Type B pancreatic cell (in vitro differentiated cells): ENCODE results near the gene GAREM2. TPM values are rescaled to one million over a fixed set of nuclear protein-coding genes. Genes with fewer than 3 reads are reported as not detected.

Experiments
- DNase-seq: peaks from one replicate; pipeline ENCODE4 v3.0.0; 2021; ENCODE audit warnings: mixed read lengths; ENCODE audit not compliant: unreplicated experiment; ENCODE audit errors: extremely low spot score
- H3K27ac Mint-ChIP-seq: 2 replicates; pipeline ENCODE4 v1.8.0; 2021; ENCODE audit warnings: mild to moderate bottlenecking, mixed read lengths
- H3K27me3 Mint-ChIP-seq: 2 replicates; pipeline ENCODE4 v1.8.0; 2021; ENCODE audit warnings: mixed read lengths
- H3K36me3 Mint-ChIP-seq: 2 replicates; pipeline ENCODE4 v1.8.0; 2021; ENCODE audit warnings: mixed read lengths
- H3K4me1 Mint-ChIP-seq: one replicate; pipeline ENCODE4 v1.8.0; 2021; ENCODE audit warnings: mixed read lengths; ENCODE audit not compliant: unreplicated experiment
- H3K4me3 Mint-ChIP-seq: 2 replicates; pipeline ENCODE4 v1.8.0; 2021; ENCODE audit warnings: mild to moderate bottlenecking, mixed read lengths
- H3K9me3 Mint-ChIP-seq: 2 replicates; pipeline ENCODE4 v1.8.0; 2021; ENCODE audit warnings: mixed read lengths
- CTCF ChIP-seq: fragments of 200-600 bp; sonication (generic); conservative IDR thresholded peaks from 2 replicates; pipeline ENCODE4 v1.5.0; 2021; ENCODE audit warnings: antibody characterized with exemption, mild to moderate bottlenecking
- total RNA-seq: library from RNA; stranded (reverse); gene quantifications from 2 replicates; pipeline ENCODE4 v1.2.1, GENCODE V29; 2021; ENCODE audit warnings: low replicate concordance

Gene GAREM2
- total RNA-seq, 1 donor from 2014 or later, result 16.9 TPM

GRCh38 chr2:26190369-26190768 lies 17.5 kb downstream of the GAREM2 start:
- H3K27ac Mint-ChIP-seq, result no peak overlapping the region
- TF ChIP-seq CTCF, result no peak
- H3K36me3 Mint-ChIP-seq, result peaks cover 18% of the 10 kb centered on the region
- DNase-seq, result no peak
- peaks cover 6% of the 10 kb centered on the region for H3K4me1 Mint-ChIP-seq
- H3K4me3 Mint-ChIP-seq, result no peak overlapping the region
- H3K27me3 Mint-ChIP-seq, result peaks cover 2% of the 10 kb centered on the region
- H3K9me3 Mint-ChIP-seq, result no peaks in the 10 kb centered on the region

- peaks cover 14% of the 10 kb centered on the region for H3K4me1 Mint-ChIP-seq
- no peak for DNase-seq
- no peaks in the 10 kb centered on the region for H3K9me3 Mint-ChIP-seq
- no peaks in the 10 kb centered on the region for H3K27me3 Mint-ChIP-seq
- no peak for TF ChIP-seq CTCF
- no peak overlapping the region for H3K27ac Mint-ChIP-seq
- H3K4me3 Mint-ChIP-seq, result no peak overlapping the region
- peaks cover 23% of the 10 kb centered on the region for H3K36me3 Mint-ChIP-seq
Observed at GRCh38 chr2:26191316-26192159, 18.6 kb downstream of the GAREM2 start.

- DNase-seq, result no peak
- peaks cover 14% of the 10 kb centered on the region for H3K4me1 Mint-ChIP-seq
- H3K27ac Mint-ChIP-seq, result no peak overlapping the region
- H3K36me3 Mint-ChIP-seq, result peaks cover 38% of the 10 kb centered on the region
- no peak for TF ChIP-seq CTCF
- H3K27me3 Mint-ChIP-seq, result no peaks in the 10 kb centered on the region
- no peaks in the 10 kb centered on the region for H3K9me3 Mint-ChIP-seq
- H3K4me3 Mint-ChIP-seq, result no peak overlapping the region
Observed at GRCh38 chr2:26193578-26194231, 20.8 kb downstream of the GAREM2 start.

- Mint-ChIP-seq H3K4me1 (peaks cover 14% of the 10 kb centered on the region), H3K4me3 (no peak overlapping the region), H3K36me3 (peaks cover 45% of the 10 kb centered on the region), H3K27ac (no peak overlapping the region), H3K9me3 (no peaks in the 10 kb centered on the region), H3K27me3 (no peaks in the 10 kb centered on the region)
- no peak for DNase-seq
- TF ChIP-seq CTCF, result no peak
Observed at GRCh38 chr2:26195040-26195984, 22.4 kb downstream of the GAREM2 start.

GRCh38 chr2:26196683-26197418 lies 24.0 kb downstream of the GAREM2 start:
- no peak overlapping the region for H3K4me3 Mint-ChIP-seq
- peaks cover 14% of the 10 kb centered on the region for H3K4me1 Mint-ChIP-seq
- DNase-seq, result no peak
- TF ChIP-seq CTCF, result no peak
- no peaks in the 10 kb centered on the region for H3K9me3 Mint-ChIP-seq
- H3K27ac Mint-ChIP-seq, result peak overlapping the region; percentile 33
- H3K27me3 Mint-ChIP-seq, result no peaks in the 10 kb centered on the region
- H3K36me3 Mint-ChIP-seq, result peaks cover 46% of the 10 kb centered on the region
